ENCODE results near the gene ADGRA1.

ADGRA1 gene

DNA sequence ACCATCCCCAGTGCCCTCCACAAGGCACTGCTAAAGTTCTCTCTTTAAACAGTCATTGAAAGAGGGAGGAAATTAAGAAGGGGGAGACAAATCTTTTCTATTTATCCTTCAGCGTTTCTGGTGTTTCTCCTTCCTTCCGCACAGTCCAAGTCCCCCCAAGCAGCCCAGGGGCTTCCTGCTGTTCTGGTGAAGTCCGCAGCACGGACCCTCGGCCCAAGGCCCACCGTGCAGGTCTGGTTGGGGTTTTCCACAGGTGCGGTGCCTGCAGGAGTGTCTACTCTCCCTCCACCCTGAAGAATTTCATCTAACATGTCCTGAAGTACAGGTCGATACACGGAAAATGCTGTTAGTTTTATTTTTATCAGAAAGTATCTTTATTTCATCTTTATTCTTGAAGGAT lies 38.2 kb downstream of the ADGRA1 start:
- TF ChIP-seq, protein P1, sequence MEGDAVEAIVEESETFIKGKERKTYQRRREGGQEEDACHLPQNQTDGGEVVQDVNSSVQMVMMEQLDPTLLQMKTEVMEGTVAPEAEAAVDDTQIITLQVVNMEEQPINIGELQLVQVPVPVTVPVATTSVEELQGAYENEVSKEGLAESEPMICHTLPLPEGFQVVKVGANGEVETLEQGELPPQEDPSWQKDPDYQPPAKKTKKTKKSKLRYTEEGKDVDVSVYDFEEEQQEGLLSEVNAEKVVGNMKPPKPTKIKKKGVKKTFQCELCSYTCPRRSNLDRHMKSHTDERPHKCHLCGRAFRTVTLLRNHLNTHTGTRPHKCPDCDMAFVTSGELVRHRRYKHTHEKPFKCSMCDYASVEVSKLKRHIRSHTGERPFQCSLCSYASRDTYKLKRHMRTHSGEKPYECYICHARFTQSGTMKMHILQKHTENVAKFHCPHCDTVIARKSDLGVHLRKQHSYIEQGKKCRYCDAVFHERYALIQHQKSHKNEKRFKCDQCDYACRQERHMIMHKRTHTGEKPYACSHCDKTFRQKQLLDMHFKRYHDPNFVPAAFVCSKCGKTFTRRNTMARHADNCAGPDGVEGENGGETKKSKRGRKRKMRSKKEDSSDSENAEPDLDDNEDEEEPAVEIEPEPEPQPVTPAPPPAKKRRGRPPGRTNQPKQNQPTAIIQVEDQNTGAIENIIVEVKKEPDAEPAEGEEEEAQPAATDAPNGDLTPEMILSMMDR (IDR thresholded peaks at IDR 0.05; ENCODE audit: insufficient read depth, low read length, missing control alignments), result no peak
- POLR2A ChIA-PET, result no interaction called here
- no peak for DNase-seq (ENCODE audit: low read depth, low spot score)
- no peak overlapping the region for H3K4me3 ChIP-seq (ENCODE audit: low read depth, low read length)
- CTCF ChIA-PET, result interaction anchor here (1.0 to 1.2 kb wide), 2 partner anchors 184 to 471 kb away, joined by 5 read pairs; no protein-coding TSS in a partner anchor

DNA sequence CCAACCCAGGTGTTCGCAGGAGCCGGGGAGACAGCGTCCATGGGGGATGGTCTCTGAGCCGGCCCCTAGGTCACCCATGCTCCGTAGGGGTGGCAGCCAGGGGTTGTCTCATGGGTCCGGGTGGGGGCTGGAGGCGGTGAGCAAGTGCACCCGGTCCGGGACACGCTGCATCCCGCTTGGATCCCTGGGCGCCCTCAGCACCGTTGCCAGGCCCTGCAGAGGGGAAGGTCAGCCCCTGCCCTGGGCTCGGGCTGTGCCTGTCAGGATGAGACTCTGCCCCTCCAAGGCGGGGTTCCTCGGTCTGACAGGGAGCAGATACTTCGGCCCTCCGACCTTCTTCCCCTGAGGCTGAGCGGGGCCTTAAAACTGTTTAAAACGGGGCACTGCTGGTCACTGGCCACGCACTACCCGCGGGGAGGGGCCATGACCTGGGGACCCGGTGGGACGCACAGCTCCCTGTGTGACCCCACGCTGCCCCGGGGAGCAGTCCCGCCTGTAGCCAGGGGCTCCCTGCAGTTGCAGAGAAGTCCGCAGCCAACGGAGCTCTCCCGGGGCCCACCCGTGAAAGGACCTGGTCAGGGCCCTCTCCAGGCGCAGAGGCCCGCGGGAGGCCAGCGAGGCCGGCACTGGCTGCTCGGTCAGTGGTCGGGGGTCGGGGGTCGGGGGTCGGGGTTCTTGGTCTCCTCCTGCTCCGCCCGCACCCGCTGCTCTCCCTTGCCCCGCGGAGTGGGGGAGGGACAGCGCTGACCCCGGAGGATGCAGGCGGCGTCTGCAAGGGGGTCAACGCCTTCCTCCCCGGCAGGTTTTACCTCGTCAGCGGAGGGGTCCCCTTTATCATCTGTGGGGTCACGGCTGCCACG lies 38.9 kb downstream of the ADGRA1 start:
- CTCF ChIA-PET, result no interaction called here
- POLR2A ChIA-PET, result no interaction called here
- no peak overlapping the region for H3K4me3 ChIP-seq (ENCODE audit: low read depth, low read length)
- TF ChIP-seq, protein P1 (IDR thresholded peaks at IDR 0.05; ENCODE audit: insufficient read depth, low read length, missing control alignments), result no peak
- no peak for DNase-seq (ENCODE audit: low read depth, low spot score)

DNA sequence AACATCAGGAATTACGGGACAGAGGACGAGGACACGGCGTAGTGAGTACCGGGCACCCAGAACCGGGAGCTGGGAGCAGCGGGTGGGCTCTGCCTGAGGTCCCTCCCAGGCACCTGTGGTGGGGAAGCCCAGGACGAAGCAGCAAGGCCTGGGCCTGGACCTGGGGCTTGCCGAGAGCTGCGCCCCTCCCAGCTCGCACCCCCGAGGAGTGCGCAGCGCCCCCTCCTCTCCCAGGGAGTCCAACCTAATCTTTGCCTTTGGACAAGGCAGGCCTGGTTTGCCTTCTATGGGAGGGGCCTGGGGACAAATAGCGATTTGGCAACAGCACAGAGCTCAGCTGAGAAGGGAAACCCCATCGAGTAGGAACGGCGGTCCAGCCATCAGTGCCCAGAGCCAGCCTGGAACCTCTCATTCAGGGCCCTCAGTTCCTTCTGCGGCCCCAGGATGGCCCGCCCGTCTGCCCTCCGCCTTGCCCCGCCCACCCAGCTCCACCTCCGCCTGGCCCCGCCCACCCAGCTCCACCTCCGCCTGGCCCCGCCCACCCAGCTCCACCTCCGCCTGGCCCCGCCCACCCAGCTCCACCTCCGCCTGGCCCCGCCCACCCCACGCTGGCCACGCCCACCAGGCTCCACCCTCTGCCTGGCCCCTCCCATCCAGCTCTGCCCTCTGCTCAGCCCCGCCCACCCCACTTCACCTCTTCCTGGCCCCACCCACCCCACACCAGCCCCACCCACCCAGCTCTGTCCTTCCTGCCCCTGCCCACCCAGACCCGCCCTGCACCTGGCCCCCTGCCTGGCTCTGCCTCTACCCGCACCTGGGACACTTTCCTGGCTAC lies 39.8 kb downstream of the ADGRA1 start:
- ChIA-PET CTCF (interaction anchor here (0.8 kb wide), 1 partner anchor 473 kb away, joined by 3 read pairs; no protein-coding TSS in a partner anchor), POLR2A (no interaction called here)
- H3K4me3 ChIP-seq (ENCODE audit: low read depth, low read length), result no peak overlapping the region
- DNase-seq (ENCODE audit: low read depth, low spot score), result no peak
- TF ChIP-seq, protein P1 (IDR thresholded peaks at IDR 0.05; ENCODE audit: insufficient read depth, low read length, missing control alignments), result no peak

DNA sequence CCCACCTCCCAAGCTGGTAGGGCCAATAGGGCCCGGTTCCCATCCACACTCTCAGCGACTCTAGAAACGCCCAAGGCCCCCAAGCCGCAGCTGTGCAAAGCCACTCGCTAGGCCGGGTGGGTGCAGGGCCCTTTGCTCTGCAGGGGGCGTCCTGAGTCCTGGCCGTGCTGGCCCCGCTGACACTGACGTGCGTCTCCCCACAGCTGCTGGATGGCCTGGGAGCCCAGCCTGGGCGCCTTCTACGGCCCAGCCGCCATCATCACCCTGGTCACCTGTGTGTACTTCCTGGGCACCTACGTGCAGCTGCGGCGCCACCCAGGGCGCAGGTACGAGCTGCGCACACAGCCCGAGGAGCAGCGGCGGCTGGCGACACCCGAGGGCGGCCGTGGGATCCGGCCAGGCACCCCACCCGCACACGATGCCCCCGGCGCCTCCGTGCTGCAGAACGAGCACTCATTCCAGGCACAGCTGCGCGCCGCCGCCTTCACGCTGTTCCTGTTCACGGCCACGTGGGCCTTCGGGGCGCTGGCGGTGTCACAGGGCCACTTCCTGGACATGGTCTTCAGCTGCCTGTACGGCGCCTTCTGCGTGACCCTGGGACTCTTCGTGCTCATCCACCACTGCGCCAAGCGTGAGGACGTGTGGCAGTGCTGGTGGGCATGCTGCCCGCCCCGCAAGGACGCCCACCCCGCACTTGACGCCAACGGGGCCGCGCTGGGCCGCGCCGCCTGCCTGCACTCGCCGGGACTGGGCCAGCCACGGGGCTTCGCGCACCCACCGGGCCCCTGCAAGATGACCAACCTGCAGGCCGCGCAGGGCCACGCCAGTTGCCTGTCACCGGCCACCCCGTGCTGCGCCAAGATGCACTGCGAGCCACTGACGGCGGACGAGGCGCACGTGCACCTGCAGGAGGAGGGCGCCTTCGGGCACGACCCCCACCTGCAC lies 40.7 kb downstream of the ADGRA1 start:
- ChIA-PET POLR2A (no interaction called here), CTCF (no interaction called here)
- DNase-seq (ENCODE audit: low read depth, low spot score), result no peak
- H3K4me3 ChIP-seq (ENCODE audit: low read depth, low read length), result no peak overlapping the region
- TF ChIP-seq, protein P1 (IDR thresholded peaks at IDR 0.05; ENCODE audit: insufficient read depth, low read length, missing control alignments), result no peak

DNA sequence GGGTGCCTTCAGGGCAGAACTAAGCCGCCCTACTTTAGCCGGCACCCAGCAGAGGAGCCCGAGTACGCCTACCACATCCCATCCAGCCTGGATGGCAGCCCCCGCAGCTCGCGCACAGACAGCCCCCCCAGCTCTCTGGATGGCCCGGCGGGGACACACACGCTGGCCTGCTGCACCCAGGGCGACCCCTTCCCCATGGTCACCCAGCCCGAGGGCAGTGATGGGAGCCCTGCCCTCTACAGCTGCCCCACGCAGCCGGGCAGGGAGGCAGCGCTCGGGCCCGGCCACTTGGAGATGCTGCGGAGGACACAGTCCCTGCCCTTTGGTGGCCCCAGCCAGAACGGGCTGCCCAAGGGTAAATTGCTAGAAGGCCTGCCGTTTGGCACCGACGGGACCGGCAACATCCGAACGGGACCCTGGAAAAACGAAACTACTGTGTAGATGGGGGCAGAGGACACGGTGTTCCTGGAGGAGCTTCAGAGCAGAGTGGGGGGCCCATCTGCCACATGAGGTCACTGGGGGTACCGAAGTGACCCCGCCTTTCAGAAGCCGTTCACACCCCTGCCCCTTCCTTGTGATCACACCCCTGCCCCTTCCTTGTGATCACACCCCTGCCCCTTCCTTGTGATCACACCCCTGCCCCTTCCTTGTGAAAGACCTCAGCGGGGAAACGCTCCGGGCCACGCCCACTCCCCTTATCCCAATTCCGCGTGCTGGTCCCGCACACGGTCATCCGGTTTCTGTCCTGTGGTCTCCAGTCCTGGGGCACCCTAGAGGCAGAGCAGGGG lies 41.5 kb downstream of the ADGRA1 start:
- no peak overlapping the region for H3K4me3 ChIP-seq (ENCODE audit: low read depth, low read length)
- no peak for DNase-seq (ENCODE audit: low read depth, low spot score)
- TF ChIP-seq, protein P1 (IDR thresholded peaks at IDR 0.05; ENCODE audit: insufficient read depth, low read length, missing control alignments), result no peak
- POLR2A ChIA-PET, result no interaction called here
- CTCF ChIA-PET, result no interaction called here

All from AG04449 (cell line).